Activated T-cell treated with anti-CD3 and anti-CD28 coated beads, Interleukin-2, amount 50 U/mL, for 72 hours (primary cell): ENCODE results near the gene AP2B1. TPM values are rescaled to one million over a fixed set of nuclear protein-coding genes. Genes with fewer than 3 reads are reported as not detected.

Source experiments
- ATAC-seq, 2 donors: fragments of 150-1000 bp; cut with Tn5 transposase; replicated peaks in 1 of 2; 2 replicates each; pipeline ENCODE4 v1.10.0; 2021; ENCODE audit warnings: moderate library complexity in 2 of 2, mild to moderate bottlenecking in 1 of 2
- DNase-seq, 2 donors: peaks; one replicate each; pipeline ENCODE4 v3.0.0; 2021 to 2022; ENCODE audit warnings: mixed read lengths in 1 of 2
- H3K27ac Mint-ChIP-seq: one replicate; pipeline ENCODE4 v1.8.0; 2022; ENCODE audit warnings: mild to moderate bottlenecking, moderate library complexity, mixed read lengths
- H3K27me3 Mint-ChIP-seq: one replicate; pipeline ENCODE4 v1.8.0; 2022; ENCODE audit warnings: low read depth, mixed read lengths
- H3K36me3 Mint-ChIP-seq, 2 donors: one replicate each; pipeline ENCODE4 v1.8.0; 2022; ENCODE audit warnings: mixed read lengths in 2 of 2, mild to moderate bottlenecking in 1 of 2; ENCODE audit not compliant: insufficient read depth in 2 of 2
- H3K4me1 Mint-ChIP-seq: one replicate; pipeline ENCODE4 v1.8.0; 2022; ENCODE audit warnings: low read depth, mixed read lengths
- H3K4me3 Mint-ChIP-seq, 2 donors: one replicate each; pipeline ENCODE4 v1.8.0; 2022; ENCODE audit warnings: mild to moderate bottlenecking in 2 of 2, mixed read lengths in 2 of 2, moderate library complexity in 2 of 2
- H3K9me3 Mint-ChIP-seq, 2 donors: one replicate each; pipeline ENCODE4 v1.8.0; 2022; ENCODE audit warnings: mixed read lengths in 2 of 2
- total RNA-seq, 2 donors: library from RNA; stranded (reverse); gene quantifications; one replicate each; pipeline ENCODE4 v1.2.3, GENCODE V29; 2022

The AP2B1 gene
- total RNA-seq, 2 donors from 2014 or later: 167 to 179 TPM

DNA sequence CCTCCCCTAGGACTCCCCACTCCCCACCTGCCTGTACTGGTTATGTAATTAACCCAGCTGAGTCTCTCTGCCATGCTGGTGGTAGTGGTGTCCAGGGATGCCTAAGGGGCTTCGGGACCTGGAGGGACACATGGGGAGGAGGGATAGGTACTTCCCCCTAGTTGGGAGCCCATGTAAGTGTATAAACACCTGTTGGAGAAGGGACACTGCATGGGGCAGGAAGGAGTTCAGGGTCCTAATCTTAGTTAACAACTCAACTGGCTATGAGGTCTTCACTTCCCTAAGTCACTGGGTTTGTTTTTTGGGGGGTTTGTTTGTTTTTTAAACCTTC is 145.6 kb downstream of the AP2B1 start:
- no peak for ATAC-seq
- no peak overlapping the region for H3K27ac Mint-ChIP-seq

DNA sequence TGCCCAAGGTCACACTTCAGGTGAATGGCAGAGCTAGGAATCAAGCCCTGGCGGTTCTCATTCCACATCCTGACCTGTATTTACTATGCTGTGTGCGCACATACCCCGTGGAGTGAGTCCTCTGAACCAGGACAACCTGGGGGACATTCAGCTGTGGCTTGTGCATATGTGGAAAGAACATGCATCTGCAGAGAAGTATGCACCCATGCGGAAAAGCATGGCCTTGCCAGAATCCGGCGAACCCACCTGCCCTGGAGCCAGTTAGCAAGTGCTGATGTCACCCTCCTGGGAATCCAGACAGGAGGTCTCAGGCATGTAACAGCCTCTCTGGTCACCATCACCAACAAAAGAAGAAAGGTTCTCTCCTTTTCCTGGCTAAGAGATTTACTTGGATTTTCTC is 146.2 kb downstream of the AP2B1 start:
- no peaks in the 10 kb centered on the region for H3K27me3 Mint-ChIP-seq
- no peak overlapping the region for H3K27ac Mint-ChIP-seq
- no peak for DNase-seq
- no peak for ATAC-seq
- H3K36me3 Mint-ChIP-seq: no peaks in the 10 kb centered on the region
- peaks cover 14% of the 10 kb centered on the region for H3K4me1 Mint-ChIP-seq
- H3K4me3 Mint-ChIP-seq: no peak overlapping the region
- H3K9me3 Mint-ChIP-seq: no peaks in the 10 kb centered on the region

More for the DNA sequence above, 145.6 kb downstream of the AP2B1 start:
- no peaks in the 10 kb centered on the region for H3K27me3 Mint-ChIP-seq
- no peaks in the 10 kb centered on the region for H3K9me3 Mint-ChIP-seq
- DNase-seq: no peak
- peak overlapping the region; percentile 22 to 79 for H3K4me3 Mint-ChIP-seq
- H3K36me3 Mint-ChIP-seq: no peaks in the 10 kb centered on the region
- peaks cover 14% of the 10 kb centered on the region for H3K4me1 Mint-ChIP-seq

DNA sequence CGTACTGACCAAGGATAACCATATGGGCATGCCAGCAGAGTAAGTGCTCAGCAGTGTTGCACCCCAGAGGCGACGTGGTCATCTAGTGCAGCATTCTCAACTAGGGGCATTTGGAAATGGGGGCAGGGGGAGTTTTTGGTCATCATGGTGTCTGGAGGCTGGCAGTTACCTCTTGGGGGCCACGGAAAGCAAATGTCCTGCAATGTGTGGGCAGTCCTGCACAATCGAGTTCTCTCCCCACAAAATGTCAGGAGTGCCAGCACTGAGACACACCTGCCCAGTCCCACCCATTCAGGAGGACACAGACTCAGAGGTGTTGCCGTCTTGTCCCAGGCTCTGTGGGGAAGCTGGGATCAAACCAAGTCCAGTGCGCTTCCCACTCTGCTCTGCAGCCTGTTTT is 147.3 kb downstream of the AP2B1 start:
- Mint-ChIP-seq H3K4me1 (peaks cover 14% of the 10 kb centered on the region), H3K4me3 (no peak overlapping the region), H3K27ac (no peak overlapping the region), H3K36me3 (no peaks in the 10 kb centered on the region), H3K9me3 (no peaks in the 10 kb centered on the region), H3K27me3 (peaks cover under 1% of the 10 kb centered on the region)
- no peak for DNase-seq
- ATAC-seq: no peak

DNA sequence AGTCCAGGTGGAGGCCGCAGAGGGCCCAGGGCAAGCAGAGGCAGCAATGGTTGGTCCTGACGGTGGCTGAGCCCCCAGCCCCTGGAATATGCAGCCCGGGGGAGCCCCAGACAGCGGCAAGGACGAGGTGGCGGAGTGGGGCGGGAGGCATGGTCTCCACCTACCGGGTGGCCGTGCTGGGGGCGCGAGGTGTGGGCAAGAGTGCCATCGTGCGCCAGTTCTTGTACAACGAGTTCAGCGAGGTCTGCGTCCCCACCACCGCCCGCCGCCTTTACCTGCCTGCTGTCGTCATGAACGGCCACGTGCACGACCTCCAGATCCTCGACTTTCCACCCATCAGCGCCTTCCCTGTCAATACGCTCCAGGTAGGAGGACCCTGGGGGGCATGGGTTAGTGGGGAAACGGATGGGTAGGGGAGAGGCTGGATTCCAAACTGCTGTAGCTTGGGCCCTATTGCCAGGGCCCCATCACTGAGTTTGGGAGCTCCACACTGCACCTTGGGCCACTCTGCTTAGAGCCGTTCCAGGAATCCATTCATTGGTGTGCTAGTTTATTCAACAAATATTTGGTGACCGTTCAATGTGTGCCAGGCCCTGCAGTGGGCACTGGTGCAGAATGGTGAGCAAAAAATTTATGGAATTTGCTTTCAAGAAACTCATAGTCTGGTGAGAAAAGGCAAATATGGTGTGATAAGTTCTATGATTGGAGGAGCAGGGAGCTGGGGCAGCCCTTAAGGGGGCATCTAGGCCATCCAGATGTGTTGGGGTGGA is 148.1 kb downstream of the AP2B1 start:
- ATAC-seq: no peak
- H3K36me3 Mint-ChIP-seq: no peaks in the 10 kb centered on the region
- peaks cover 9% of the 10 kb centered on the region for H3K27me3 Mint-ChIP-seq
- no peaks in the 10 kb centered on the region for H3K9me3 Mint-ChIP-seq
- H3K27ac Mint-ChIP-seq: no peak overlapping the region
- no peak for DNase-seq
- no peak overlapping the region for H3K4me3 Mint-ChIP-seq
- H3K4me1 Mint-ChIP-seq: peaks cover 11% of the 10 kb centered on the region

DNA sequence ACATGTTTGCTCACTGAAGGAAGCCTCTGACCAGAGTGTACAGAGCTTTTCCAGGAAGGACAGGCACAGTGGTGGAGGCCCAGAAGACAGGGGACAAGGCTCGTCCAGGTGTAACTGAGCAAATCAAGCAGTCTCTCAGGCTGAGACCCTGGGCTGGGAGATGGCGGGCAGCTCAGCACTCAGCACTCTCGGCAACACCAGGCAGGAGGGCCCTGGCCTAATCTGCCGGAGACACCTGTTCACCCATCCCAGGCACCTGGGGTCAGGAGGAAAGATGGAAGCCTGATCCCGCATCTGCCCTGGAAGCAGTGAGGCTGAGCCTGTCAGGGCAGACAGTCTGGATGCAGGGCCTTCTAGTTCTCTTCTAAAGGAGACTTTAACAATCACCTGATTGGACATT is 149.1 kb downstream of the AP2B1 start:
- no peaks in the 10 kb centered on the region for H3K9me3 Mint-ChIP-seq
- peaks cover under 1% of the 10 kb centered on the region for H3K4me1 Mint-ChIP-seq
- no peak overlapping the region for H3K27ac Mint-ChIP-seq
- H3K36me3 Mint-ChIP-seq: no peaks in the 10 kb centered on the region
- DNase-seq (no peak), ATAC-seq (no peak)
- no peak overlapping the region for H3K4me3 Mint-ChIP-seq
- peaks cover 16% of the 10 kb centered on the region for H3K27me3 Mint-ChIP-seq

DNA sequence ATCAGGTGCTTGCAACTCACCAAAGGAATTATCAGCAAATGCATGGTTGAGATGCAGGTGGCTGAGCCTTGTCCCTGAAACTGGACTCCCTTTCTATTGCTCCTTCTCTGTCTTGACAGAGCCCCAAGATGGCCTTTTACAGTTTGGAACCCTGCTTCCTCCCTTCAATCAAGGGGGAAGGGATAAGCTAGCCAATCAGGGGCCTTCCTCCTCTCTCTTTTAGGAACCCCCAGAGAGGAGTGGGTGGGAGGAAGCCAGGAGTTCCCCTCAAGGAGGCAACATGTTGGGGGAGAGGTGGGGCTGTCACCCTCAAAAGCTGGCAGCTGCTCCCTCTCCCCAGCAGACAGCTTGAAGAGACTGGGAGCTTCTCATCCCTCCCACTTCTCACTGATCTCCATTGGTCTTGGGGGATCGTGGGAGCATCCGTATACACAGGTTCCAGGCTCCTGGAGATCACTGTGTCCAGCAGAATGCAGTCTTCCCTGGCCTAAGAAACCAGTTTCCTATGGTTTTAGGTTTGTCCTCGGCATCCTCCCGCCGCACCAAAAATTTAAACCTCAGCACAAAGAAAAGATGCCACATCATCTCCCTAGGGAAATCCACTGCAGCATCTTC is 151.5 kb downstream of the AP2B1 start:
- H3K4me3 Mint-ChIP-seq: no peak overlapping the region
- ATAC-seq: no peak
- no peaks in the 10 kb centered on the region for H3K4me1 Mint-ChIP-seq
- H3K36me3 Mint-ChIP-seq: no peaks in the 10 kb centered on the region
- H3K27me3 Mint-ChIP-seq: peaks cover 34% of the 10 kb centered on the region
- H3K27ac Mint-ChIP-seq: no peak overlapping the region
- DNase-seq: no peak
- H3K9me3 Mint-ChIP-seq: no peaks in the 10 kb centered on the region

DNA sequence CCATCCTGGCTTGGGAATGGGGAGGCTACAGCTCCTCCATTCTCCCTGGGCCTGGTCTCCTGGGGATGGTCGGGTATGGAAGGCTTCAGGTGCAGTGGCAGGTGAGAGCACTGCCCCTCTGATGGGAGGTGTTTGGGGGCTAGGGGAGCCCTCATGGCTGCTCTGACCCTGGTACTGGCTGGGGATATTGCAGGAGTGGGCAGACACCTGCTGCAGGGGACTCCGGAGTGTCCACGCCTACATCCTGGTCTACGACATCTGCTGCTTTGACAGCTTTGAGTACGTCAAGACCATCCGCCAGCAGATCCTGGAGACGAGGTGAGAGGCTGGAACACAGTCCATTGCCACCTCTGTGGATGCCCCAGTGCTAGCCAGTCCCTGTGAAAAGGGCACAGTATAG is 153.1 kb downstream of the AP2B1 start:
- H3K9me3 Mint-ChIP-seq: no peaks in the 10 kb centered on the region
- peaks cover 38% of the 10 kb centered on the region for H3K27me3 Mint-ChIP-seq
- no peak overlapping the region for H3K27ac Mint-ChIP-seq
- H3K36me3 Mint-ChIP-seq: no peaks in the 10 kb centered on the region
- DNase-seq: no peak
- no peak overlapping the region for H3K4me3 Mint-ChIP-seq
- ATAC-seq: no peak
- H3K4me1 Mint-ChIP-seq: no peaks in the 10 kb centered on the region

DNA sequence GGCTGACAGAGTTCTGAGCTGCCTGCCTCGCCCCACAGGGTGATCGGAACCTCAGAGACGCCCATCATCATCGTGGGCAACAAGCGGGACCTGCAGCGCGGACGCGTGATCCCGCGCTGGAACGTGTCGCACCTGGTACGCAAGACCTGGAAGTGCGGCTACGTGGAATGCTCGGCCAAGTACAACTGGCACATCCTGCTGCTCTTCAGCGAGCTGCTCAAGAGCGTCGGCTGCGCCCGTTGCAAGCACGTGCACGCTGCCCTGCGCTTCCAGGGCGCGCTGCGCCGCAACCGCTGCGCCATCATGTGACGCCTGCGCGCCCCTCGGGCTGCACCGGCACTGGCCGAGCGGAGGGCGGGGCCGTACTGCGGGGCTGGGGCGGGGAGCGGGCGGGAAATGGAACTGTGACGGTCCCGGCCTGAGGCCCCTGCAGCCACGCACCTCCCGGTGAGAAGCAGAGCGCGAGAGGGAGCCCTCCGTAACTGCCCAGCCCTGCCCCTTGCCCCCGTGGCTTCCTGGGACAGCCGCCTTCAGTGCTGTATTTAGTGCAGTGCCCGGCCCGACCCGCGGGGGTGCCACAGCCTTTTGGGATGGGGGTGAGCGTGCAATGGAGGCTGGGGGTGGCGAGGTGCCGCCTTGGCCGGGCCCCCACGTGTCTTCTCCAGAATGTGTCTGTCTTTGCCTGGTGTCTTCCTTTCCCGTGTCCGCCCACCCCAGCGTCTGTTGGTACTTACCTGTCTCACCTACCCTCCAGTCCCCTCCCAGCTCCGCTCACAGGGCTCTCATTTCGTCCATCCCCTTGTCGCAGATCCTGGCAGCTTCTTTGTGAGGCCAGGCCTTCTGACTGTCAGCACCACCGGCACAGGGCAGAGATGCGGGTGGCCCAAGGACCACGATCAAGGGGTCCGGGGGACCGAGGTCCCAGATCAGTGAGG is 154.1 kb downstream of the AP2B1 start:
- DNase-seq (peak in 1 of 2 donors; percentile 37), ATAC-seq (peak; percentile 69 to 72)
- Mint-ChIP-seq H3K9me3 (no peaks in the 10 kb centered on the region), H3K27ac (no peak overlapping the region), H3K4me1 (no peaks in the 10 kb centered on the region), H3K27me3 (peaks cover 38% of the 10 kb centered on the region), H3K4me3 (peak overlapping the region; percentile 62 to 75), H3K36me3 (no peaks in the 10 kb centered on the region)

DNA sequence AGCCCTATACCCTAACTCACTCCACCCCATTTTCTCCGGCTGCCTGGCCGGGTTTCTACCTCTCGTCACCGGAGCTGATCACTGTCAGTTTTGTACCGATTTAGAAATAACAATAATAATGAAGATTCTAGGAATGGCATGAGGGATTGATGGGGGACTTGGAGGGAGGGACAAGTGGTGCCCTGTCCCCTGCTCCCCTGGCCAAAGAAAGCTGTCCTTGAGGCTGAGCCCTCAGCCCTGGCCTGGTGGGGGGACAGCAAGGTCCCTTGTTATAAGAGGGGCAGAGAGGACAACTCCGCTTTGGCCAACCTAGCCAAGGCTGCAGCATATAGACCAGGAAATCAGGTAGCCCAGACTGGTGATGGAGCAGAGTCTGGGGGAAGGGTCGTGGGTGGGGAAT is 155.4 kb downstream of the AP2B1 start:
- peaks cover 38% of the 10 kb centered on the region for H3K27me3 Mint-ChIP-seq
- ATAC-seq: no peak
- no peak overlapping the region for H3K27ac Mint-ChIP-seq
- H3K4me3 Mint-ChIP-seq: peak overlapping the region; percentile 6 to 16
- no peaks in the 10 kb centered on the region for H3K9me3 Mint-ChIP-seq
- no peaks in the 10 kb centered on the region for H3K36me3 Mint-ChIP-seq
- no peaks in the 10 kb centered on the region for H3K4me1 Mint-ChIP-seq
- no peak for DNase-seq

DNA sequence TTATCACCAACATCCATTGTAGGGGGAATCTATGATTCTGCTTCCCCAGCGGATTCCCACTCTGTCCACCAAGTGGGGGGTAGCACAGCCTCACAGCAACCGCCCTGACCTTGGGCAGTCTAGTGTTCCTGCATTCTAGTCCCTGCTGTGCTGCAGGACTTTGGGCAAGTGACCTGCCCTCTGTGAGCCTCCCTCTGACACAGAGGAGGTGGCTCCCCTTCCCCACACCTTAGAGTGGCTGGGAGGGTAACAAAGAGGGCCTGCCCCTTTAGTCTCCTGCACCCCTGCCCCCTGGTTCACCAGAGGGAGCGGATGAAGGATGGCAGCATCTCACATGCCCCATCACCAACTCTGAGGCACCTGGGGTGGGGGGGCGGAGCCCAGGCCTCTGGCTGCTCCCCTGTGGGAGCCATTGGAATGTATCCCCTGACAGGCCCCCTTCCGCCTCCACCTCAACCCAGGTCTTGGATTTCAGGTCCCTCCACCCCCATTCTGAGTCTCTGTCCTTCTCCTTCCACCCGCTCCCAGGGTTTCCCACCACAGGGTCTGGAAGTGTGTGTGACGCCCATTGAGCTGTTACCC is 155.9 kb downstream of the AP2B1 start:
- Mint-ChIP-seq H3K27ac (no peak overlapping the region), H3K4me3 (no peak overlapping the region), H3K9me3 (no peaks in the 10 kb centered on the region), H3K27me3 (peaks cover 38% of the 10 kb centered on the region), H3K4me1 (no peaks in the 10 kb centered on the region), H3K36me3 (no peaks in the 10 kb centered on the region)
- ATAC-seq (no peak), DNase-seq (no peak)

DNA sequence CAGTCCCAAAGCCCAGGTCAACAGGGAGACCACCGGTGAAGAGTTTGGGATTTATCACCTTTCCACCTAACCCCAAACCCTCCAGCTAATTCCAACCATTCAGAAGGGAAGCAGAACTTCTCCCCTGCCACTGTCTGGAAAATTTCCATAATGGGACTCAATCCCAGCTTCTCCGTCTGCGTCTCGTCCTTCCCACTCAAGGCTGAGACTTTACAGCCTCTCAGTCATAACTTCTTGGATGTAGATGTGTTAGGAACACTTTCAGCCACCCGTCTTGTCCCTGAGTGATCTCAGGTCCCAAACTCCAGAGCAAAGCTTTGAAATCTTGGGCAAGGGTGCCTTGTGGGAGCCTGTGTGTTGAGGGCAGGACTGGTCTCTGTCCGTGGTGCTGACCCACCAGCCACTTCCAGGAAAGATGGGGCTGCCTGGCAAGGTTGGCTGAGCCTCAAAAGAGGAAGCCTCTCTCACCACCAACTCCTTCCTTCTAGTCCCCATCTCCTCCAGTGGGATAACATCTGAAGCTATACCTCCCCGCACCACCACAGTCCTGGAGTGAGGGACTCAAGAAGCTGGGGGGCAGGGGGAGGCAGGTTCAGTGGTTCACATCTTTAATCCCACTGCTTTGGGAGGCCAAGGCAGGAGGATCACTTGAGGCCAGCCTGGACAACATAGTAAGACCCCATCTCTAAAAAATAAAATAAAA is 156.7 kb downstream of the AP2B1 start:
- Mint-ChIP-seq H3K36me3 (no peaks in the 10 kb centered on the region), H3K9me3 (no peaks in the 10 kb centered on the region), H3K27me3 (peaks cover 40% of the 10 kb centered on the region), H3K4me3 (no peak overlapping the region), H3K4me1 (peaks cover 7% of the 10 kb centered on the region), H3K27ac (no peak overlapping the region)
- ATAC-seq: no peak
- DNase-seq: no peak

DNA sequence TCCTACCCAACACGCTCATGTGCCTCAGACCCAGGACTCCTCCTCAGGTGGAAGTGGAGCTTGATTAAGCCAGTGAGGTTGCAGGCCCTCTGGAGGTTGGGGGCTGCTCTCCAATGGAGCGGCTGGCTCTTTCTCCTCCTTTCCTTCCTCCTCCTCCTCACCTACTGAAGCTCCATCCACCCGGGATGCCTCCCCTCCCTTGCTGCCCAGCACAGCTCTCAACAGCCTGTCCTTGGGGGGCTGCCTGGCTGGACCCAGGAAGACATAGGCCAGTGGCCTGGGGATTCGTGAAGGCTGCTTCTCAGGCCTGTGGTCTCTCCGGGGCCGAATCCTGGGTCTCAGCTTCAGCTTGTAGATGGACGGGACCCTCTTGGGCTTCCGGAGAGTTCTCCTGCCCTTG is 157.7 kb downstream of the AP2B1 start:
- no peak overlapping the region for H3K4me3 Mint-ChIP-seq
- H3K27ac Mint-ChIP-seq: no peak overlapping the region
- H3K27me3 Mint-ChIP-seq: peaks cover 46% of the 10 kb centered on the region
- no peaks in the 10 kb centered on the region for H3K9me3 Mint-ChIP-seq
- ATAC-seq (no peak), DNase-seq (no peak)
- H3K4me1 Mint-ChIP-seq: peaks cover 16% of the 10 kb centered on the region
- no peaks in the 10 kb centered on the region for H3K36me3 Mint-ChIP-seq
